Caco-2 (cell line): ENCODE results near the gene C10orf88. TPM values are rescaled to one million over a fixed set of nuclear protein-coding genes. Genes with fewer than 3 reads are reported as not detected.

Experiments used
- Bru-seq: library from RNA; stranded (reverse); fragments of 400-500 nt; gene quantifications from one replicate; lab custom pipeline; 2021; lab: Mats Ljungman, UMichigan
- BruChase-seq, 2 experiments: library from RNA; stranded (reverse); fragments of 400-500 nt; gene quantifications; one replicate each; lab custom pipeline; 2021; lab: Mats Ljungman, UMichigan
- BruUV-seq: library from RNA; stranded (reverse); fragments of 400-500 nt; replicated peaks from 2 replicates; lab custom pipeline; 2021; lab: Mats Ljungman, UMichigan
- CTCF ChIA-PET: fragments of 300-600 bp; sonication (Branson Sonifier 250); formaldehyde crosslinking; loops from one replicate; lab custom pipeline; 2022; ENCODE audit warnings: antibody characterized with exemption; lab: Charles Lee
- POLR2A ChIA-PET: fragments of 300-600 bp; sonication (Branson Sonifier 250); formaldehyde crosslinking; loops from one replicate; lab custom pipeline; 2022; ENCODE audit warnings: antibody characterized with exemption; lab: Charles Lee
- DNase-seq, 2 experiments: peaks; one replicate each; pipeline versions ENCODE4 v3.0.0 to v3.0.0-alpha.2; 2020 to 2022
- H3K27me3 ChIP-seq: replicated peaks from 2 replicates; pipeline ENCODE4 v1.6.0; 2011; ENCODE audit warnings: low read length; ENCODE audit not compliant: control insufficient read depth, insufficient read depth
- H3K36me3 ChIP-seq: 2 replicates; pipeline ENCODE4 v1.5.1; 2011; ENCODE audit warnings: low read length; ENCODE audit not compliant: control insufficient read depth, insufficient read depth
- H3K4me1 ChIP-seq: fragments of 250-450 bp; sonication (Bioruptor Pico); 2 replicates; pipeline ENCODE4 v1.5.1; 2020; ENCODE audit warnings: mild to moderate bottlenecking
- H3K4me3 ChIP-seq: 2 replicates; pipeline ENCODE4 v1.5.1; 2011; ENCODE audit warnings: low read depth, mild to moderate bottlenecking, control low read depth, low read length
- H3K9me3 ChIP-seq: fragments of 250-450 bp; sonication (Bioruptor Pico); 2 replicates; pipeline ENCODE4 v1.5.1; 2020; ENCODE audit warnings: mild to moderate bottlenecking, moderate library complexity
- H3K27ac Mint-ChIP-seq: one replicate; pipeline ENCODE4 v1.8.0; 2022; ENCODE audit warnings: mixed read lengths; ENCODE audit not compliant: unreplicated experiment
- H3K27me3 Mint-ChIP-seq: one replicate; pipeline ENCODE4 v1.8.0; 2022; ENCODE audit warnings: mixed read lengths; ENCODE audit not compliant: insufficient read depth, unreplicated experiment
- H3K36me3 Mint-ChIP-seq: one replicate; pipeline ENCODE4 v1.8.0; 2022; ENCODE audit warnings: mild to moderate bottlenecking, mixed read lengths; ENCODE audit not compliant: insufficient read depth, unreplicated experiment
- H3K4me1 Mint-ChIP-seq: one replicate; pipeline ENCODE4 v1.8.0; 2022; ENCODE audit warnings: low read depth, mixed read lengths; ENCODE audit not compliant: unreplicated experiment
- H3K4me3 Mint-ChIP-seq: one replicate; pipeline ENCODE4 v1.8.0; 2022; ENCODE audit warnings: mild to moderate bottlenecking, moderate library complexity, mixed read lengths; ENCODE audit not compliant: unreplicated experiment
- H3K9me3 Mint-ChIP-seq: one replicate; pipeline ENCODE4 v1.8.0; 2022; ENCODE audit warnings: mixed read lengths; ENCODE audit not compliant: unreplicated experiment
- intact Hi-C: fragments of 100-400 bp; cut with micrococcal nuclease; formaldehyde crosslinking; loops from one replicate; pipeline ENCODE4 v1.10.0; 2022; ENCODE audit not compliant: unreplicated experiment
- long read RNA-seq: library from polyadenylated mRNA; stranded (forward); transcript quantifications from one replicate; pipeline ENCODE4 v2.0.0, GENCODE V29; 2022
- total RNA-seq: library from RNA; stranded (reverse); gene quantifications from 2 replicates; pipeline ENCODE4 v1.2.3, GENCODE V29; 2022
- TF ChIP-seq, protein P1 (sequence below), 2 experiments: fragments of 200-600 bp in 1 of 2; IDR thresholded peaks; 1 replicate in 1 of 2; 2 replicates in 1 of 2; pipeline versions ENCODE4 v1.5.1 to v1.8.0; 2011 to 2022; ENCODE audit warnings: antibody characterized with exemption in 1 of 2, control low read depth in 1 of 2, inconsistent platforms in 1 of 2, low read depth in 1 of 2, low read length in 1 of 2, mild to moderate bottlenecking in 1 of 2, moderate library complexity in 1 of 2; ENCODE audit not compliant: insufficient read depth in 1 of 2, severe bottlenecking in 1 of 2, unreplicated experiment in 1 of 2

C10orf88 gene, protein sequence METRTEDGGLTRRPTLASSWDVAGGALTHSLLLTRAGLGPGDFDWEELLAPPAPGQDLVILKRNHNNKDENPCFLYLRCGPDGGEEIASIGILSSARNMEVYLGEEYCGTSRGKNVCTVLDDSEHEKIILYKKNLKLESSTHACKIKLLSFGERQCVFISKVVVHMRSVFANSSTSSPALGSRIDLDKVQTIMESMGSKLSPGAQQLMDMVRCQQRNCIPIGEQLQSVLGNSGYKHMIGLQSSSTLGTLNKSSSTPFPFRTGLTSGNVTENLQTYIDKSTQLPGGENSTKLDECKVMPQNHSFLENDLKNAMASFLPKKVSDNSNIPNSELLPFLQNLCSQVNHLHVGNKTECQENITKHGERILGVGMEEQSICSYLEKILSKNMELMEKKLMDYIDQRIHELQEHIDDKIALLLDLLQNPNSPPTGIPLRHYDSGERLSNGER
- total RNA-seq (8.7 and 11.7 TPM in 2 replicates), Bru-seq, nascent RNA (percentile 82 among the genes with signal in this experiment), BruChase-seq, experiment 1, labeled RNA remaining after a 2-hour chase (percentile 81 among the genes with signal in this experiment), BruChase-seq, experiment 2, labeled RNA remaining after a 6-hour chase (percentile 68 among the genes with signal in this experiment)
- long read RNA-seq, transcript C10orf88-204 (6 exons, 2,482 nt) = major isoform, 8 of 17 reads
- long read RNA-seq, partial matches to known transcripts = 8 of 17 reads
- long read RNA-seq, other reads (novel, unspliced or antisense) = 1 of 17 reads

DNA sequence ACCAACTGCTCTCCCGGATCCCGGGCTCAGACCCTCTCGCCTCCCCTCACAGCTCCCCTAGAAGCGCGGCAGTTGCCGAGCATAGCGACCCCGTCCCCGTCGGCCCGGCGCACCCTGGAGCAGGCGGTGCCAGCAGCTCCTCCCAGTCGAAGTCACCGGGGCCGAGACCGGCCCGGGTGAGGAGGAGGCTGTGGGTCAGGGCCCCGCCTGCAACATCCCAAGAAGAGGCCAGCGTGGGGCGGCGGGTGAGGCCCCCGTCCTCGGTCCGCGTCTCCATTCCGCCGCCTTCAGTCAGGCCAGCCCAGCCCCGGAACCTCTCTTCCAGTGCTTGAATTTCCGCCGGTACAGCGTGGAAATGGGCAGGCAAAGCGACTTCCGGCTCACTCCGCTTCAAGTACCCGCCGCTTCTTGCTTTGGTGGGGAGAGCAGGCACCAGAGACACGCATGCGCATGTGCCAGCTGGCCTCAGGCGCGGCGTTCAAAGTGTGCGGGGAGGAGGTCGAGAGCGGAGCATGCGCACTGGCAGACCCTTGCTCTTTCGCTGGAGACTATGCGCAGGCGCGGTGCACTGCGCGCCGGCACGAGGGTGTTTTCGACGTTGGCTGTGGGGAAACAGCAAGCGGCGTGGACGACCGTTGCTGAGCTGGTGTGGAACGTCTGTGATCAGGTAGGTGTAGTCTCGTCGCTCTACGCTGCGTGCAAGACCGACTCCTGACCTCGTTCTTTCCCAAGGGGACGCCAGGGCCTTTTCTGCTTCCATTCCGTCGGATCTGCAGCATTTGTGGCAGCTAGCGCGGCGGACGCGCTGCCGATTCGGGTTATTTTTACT, at the start of gene C10orf88:
TSS of gene C10orf88 (minus strand) at position 326 of the 829 bp plus-strand sequence. CDS start at position 277, 49 bp downstream.
- H3K36me3 Mint-ChIP-seq = peaks cover 12% of the 10 kb centered on the region
- Histone ChIP-seq H3K4me3 (peak within 1 kb of the TSS; percentile 68), H3K4me1 (peaks cover 26% of the 10 kb centered on the region), H3K27me3 (no peaks in the 10 kb centered on the region), H3K36me3 (no peaks in the 10 kb centered on the region; the same call in 1 of the 2 replicates), H3K9me3 (no peaks in the 10 kb centered on the region)
- DNase-seq = peak; percentile 97 to 99
- no TSS peak for BruUV-seq
- intact Hi-C loops = loop anchor here (1.0 to 10.0 kb wide), 3 partner anchors 26 to 79 kb away; partner anchors contain the start of genes ACADSB, FAM24B, IKZF5 and PSTK
- no peaks in the 10 kb centered on the region for H3K27me3 Mint-ChIP-seq
- H3K27ac Mint-ChIP-seq = peak within 1 kb of the TSS; percentile 79
- CTCF ChIA-PET = interaction anchor here (1.0 kb wide), 1 partner anchor 26 kb away, joined by 4 read pairs; the partner anchor contains the start of gene PSTK
- H3K9me3 Mint-ChIP-seq = no peaks in the 10 kb centered on the region
- H3K4me1 Mint-ChIP-seq = peaks cover 20% of the 10 kb centered on the region
- TF ChIP-seq, protein P1, sequence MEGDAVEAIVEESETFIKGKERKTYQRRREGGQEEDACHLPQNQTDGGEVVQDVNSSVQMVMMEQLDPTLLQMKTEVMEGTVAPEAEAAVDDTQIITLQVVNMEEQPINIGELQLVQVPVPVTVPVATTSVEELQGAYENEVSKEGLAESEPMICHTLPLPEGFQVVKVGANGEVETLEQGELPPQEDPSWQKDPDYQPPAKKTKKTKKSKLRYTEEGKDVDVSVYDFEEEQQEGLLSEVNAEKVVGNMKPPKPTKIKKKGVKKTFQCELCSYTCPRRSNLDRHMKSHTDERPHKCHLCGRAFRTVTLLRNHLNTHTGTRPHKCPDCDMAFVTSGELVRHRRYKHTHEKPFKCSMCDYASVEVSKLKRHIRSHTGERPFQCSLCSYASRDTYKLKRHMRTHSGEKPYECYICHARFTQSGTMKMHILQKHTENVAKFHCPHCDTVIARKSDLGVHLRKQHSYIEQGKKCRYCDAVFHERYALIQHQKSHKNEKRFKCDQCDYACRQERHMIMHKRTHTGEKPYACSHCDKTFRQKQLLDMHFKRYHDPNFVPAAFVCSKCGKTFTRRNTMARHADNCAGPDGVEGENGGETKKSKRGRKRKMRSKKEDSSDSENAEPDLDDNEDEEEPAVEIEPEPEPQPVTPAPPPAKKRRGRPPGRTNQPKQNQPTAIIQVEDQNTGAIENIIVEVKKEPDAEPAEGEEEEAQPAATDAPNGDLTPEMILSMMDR (IDR thresholded peaks at IDR 0.05; ENCODE audit: insufficient read depth in 1 of 2, low read depth in 1 of 2, low read length in 1 of 2, severe bottlenecking in 1 of 2, unreplicated experiment in 1 of 2) = no peak
- H3K4me3 Mint-ChIP-seq = peak within 1 kb of the TSS; percentile 91
- POLR2A ChIA-PET = interaction anchor here (0.6 to 2.0 kb wide), 4 partner anchors 26 to 1082 kb away, joined by 3 to 16 read pairs (median 4); partner anchors contain the start of genes FAM24B and PSTK

DNA sequence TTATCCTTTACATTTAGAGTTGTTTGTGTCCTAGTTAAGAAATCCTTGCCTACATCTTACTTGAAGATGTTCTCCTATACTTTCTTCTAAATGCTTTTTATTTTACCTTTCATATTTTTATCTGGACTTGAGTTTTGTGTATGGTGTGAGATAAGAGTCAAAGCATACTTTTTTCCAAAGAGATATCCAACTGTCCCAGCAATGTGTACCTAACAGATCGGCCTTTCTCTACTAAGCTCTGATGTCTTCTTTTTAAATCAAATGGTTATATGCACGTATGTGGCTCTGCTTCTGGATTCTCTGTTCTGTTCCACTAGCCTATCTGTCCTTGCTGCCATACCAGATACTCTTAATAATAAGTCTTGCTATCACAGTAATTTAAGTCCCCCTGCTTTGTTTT, 47.3 kb upstream of the C10orf88 start:
- Histone ChIP-seq H3K9me3 (no peaks in the 10 kb centered on the region), H3K4me1 (no peaks in the 10 kb centered on the region), H3K36me3 (no peaks in the 10 kb centered on the region), H3K27me3 (no peaks in the 10 kb centered on the region), H3K4me3 (no peak overlapping the region)
- ChIA-PET CTCF (no interaction called here), POLR2A (no interaction called here)
- TF ChIP-seq, protein P1 (IDR thresholded peaks at IDR 0.05; ENCODE audit: insufficient read depth in 1 of 2, low read depth in 1 of 2, low read length in 1 of 2, severe bottlenecking in 1 of 2, unreplicated experiment in 1 of 2) = no peak
- BruUV-seq = no TSS peak
- Mint-ChIP-seq H3K4me3 (no peak overlapping the region), H3K4me1 (peaks cover 7% of the 10 kb centered on the region), H3K27ac (no peak overlapping the region), H3K9me3 (no peaks in the 10 kb centered on the region), H3K36me3 (no peaks in the 10 kb centered on the region), H3K27me3 (no peaks in the 10 kb centered on the region)
- intact Hi-C loops = no loop called here
- DNase-seq = no peak
